Endothelial cell of umbilical vein (primary cell): ENCODE results near the gene MPG. TPM values are rescaled to one million over a fixed set of nuclear protein-coding genes. Genes with fewer than 3 reads are reported as not detected.

Experiments
- BruUV-seq: library from RNA; stranded (reverse); fragments of 400-500 nt; replicated peaks from 2 replicates; lab custom pipeline; 2021; lab: Mats Ljungman, UMichigan
- CTCF ChIA-PET: fragments of 300-600, 350-600 bp; sonication (Branson Sonifier 250); formaldehyde crosslinking; loops from one replicate; lab custom pipeline; 2021; ENCODE audit warnings: antibody characterized with exemption, inconsistent platforms; lab: Charles Lee
- POLR2A ChIA-PET: fragments of 300-600, 350-600 bp; sonication (Branson Sonifier 250); formaldehyde crosslinking; loops from one replicate; lab custom pipeline; 2021; ENCODE audit warnings: antibody characterized with exemption, inconsistent platforms; lab: Charles Lee
- DNase-seq: peaks from one replicate; pipeline ENCODE4 v3.0.0-alpha.2; 2011; ENCODE audit warnings: low read depth, low spot score
- FAIRE-seq: peaks from 2 replicates; lab custom pipeline; 2011; peaks lifted over from hg19 to GRCh38; lab: Jason Lieb, UNC
- H2AFZ ChIP-seq: 2 replicates; pipeline ENCODE4 v1.6.0; 2012; ENCODE audit warnings: low read depth, low read length, control low read depth, inconsistent platforms
- H3K27ac ChIP-seq: 2 replicates; pipeline ENCODE4 v1.5.1; 2011; ENCODE audit warnings: low read depth, mild to moderate bottlenecking, control low read depth, low read length, moderate library complexity; ENCODE audit not compliant: insufficient read depth
- H3K27me3 ChIP-seq, 2 experiments: 2 replicates each; pipeline versions ENCODE4 v1.6.0 to v1.6.1; 2011; ENCODE audit warnings: low read length in 2 of 2, mixed read lengths in 1 of 2; ENCODE audit not compliant: control insufficient read depth in 2 of 2, insufficient read depth in 2 of 2
- H3K36me3 ChIP-seq, 2 experiments: 2 replicates in 1 of 2; 3 replicates in 1 of 2; pipeline ENCODE4 v1.5.1; 2011; ENCODE audit warnings: low read length in 2 of 2, mild to moderate bottlenecking in 1 of 2, moderate library complexity in 1 of 2; ENCODE audit not compliant: control insufficient read depth in 2 of 2, insufficient read depth in 2 of 2; ENCODE audit errors: extremely low read depth in 1 of 2
- H3K4me1 ChIP-seq: 3 replicates; pipeline ENCODE4 v1.5.1; 2011; ENCODE audit warnings: mild to moderate bottlenecking, low read length; ENCODE audit not compliant: control insufficient read depth, insufficient read depth; ENCODE audit errors: extremely low read depth
- H3K4me2 ChIP-seq: 2 replicates; pipeline ENCODE4 v1.6.1; 2011; ENCODE audit warnings: low read length, control low read depth, mixed read lengths; ENCODE audit not compliant: insufficient read depth
- H3K4me3 ChIP-seq, 3 experiments: fragments of 200-600 bp in 1 of 3; sonication (generic), shearing (Covaris generic) in 1 of 3; replicated peaks in 1 of 3; 2 replicates each; pipeline ENCODE4 v1.5.1; 2011 to 2016; ENCODE audit warnings: control low read depth in 3 of 3, low read length in 3 of 3, mild to moderate bottlenecking in 2 of 3, inconsistent platforms in 1 of 3, low read depth in 1 of 3, moderate library complexity in 1 of 3; ENCODE audit not compliant: insufficient read depth in 1 of 3
- H3K79me2 ChIP-seq: 2 replicates; pipeline ENCODE4 v1.6.0; 2012; ENCODE audit warnings: low read length, inconsistent platforms; ENCODE audit not compliant: control insufficient read depth, insufficient read depth
- H3K9ac ChIP-seq: replicated peaks from 2 replicates; pipeline ENCODE3; 2011; ENCODE audit warnings: low read length, control low read depth; ENCODE audit not compliant: insufficient read depth; ENCODE audit errors: extremely low read depth
- H3K9me1 ChIP-seq: replicated peaks from 3 replicates; pipeline ENCODE4 v1.6.0; 2011; ENCODE audit warnings: mild to moderate bottlenecking, low read length; ENCODE audit not compliant: control insufficient read depth, insufficient read depth; ENCODE audit errors: extremely low read depth
- H3K9me3 ChIP-seq: replicated peaks from 2 replicates; pipeline ENCODE4 v1.5.1; 2012; ENCODE audit warnings: low read length, inconsistent platforms; ENCODE audit not compliant: control insufficient read depth, insufficient read depth
- H4K20me1 ChIP-seq: replicated peaks from 2 replicates; pipeline ENCODE3; 2011; ENCODE audit warnings: mild to moderate bottlenecking, low read length; ENCODE audit not compliant: control insufficient read depth, insufficient read depth; ENCODE audit errors: extremely low read depth
- CTCF ChIP-seq, 2 donors: IDR thresholded peaks; 1 replicate in 1 of 2; 2 replicates in 1 of 2; pipeline ENCODE4 v1.5.1; 2011; ENCODE audit warnings: low read length in 2 of 2, mild to moderate bottlenecking in 2 of 2, moderate library complexity in 2 of 2, control low read depth in 1 of 2, inconsistent platforms in 1 of 2, low read depth in 1 of 2; ENCODE audit not compliant: insufficient read depth in 1 of 2; ENCODE audit errors: extremely low read depth in 1 of 2
- EZH2 ChIP-seq: IDR thresholded peaks from 2 replicates; pipeline ENCODE4 v1.6.1; 2012; ENCODE audit warnings: borderline replicate concordance, low read depth, mild to moderate bottlenecking, moderate library complexity, low read length, inconsistent platforms; ENCODE audit not compliant: severe bottlenecking
- FOS ChIP-seq: IDR thresholded peaks from 2 replicates; pipeline ENCODE4 v1.6.1; 2011; ENCODE audit warnings: mild to moderate bottlenecking, low read length, moderate library complexity, borderline replicate concordance; ENCODE audit not compliant: insufficient read depth
- GATA2 ChIP-seq: IDR thresholded peaks from 2 replicates; pipeline ENCODE4 v1.7.0; 2011; ENCODE audit warnings: low read depth, mild to moderate bottlenecking, moderate library complexity, mixed read lengths, low read length; ENCODE audit not compliant: insufficient read length, insufficient read depth
- JUN ChIP-seq: IDR thresholded peaks from 2 replicates; pipeline ENCODE4 v1.6.1; 2011; ENCODE audit warnings: borderline replicate concordance, low read depth; ENCODE audit not compliant: insufficient read length, insufficient read depth
- MAX ChIP-seq: IDR thresholded peaks from 2 replicates; pipeline ENCODE4 v1.6.1; 2011; ENCODE audit not compliant: insufficient read depth, insufficient read length
- POLR2A ChIP-seq: IDR thresholded peaks from 2 replicates; pipeline ENCODE4 v1.6.1; 2012; ENCODE audit warnings: low read depth, mild to moderate bottlenecking, control low read depth, low read length
- POLR2AphosphoS5 ChIP-seq: IDR thresholded peaks from 2 replicates; pipeline ENCODE4 v1.6.1; 2012; ENCODE audit warnings: low read depth, mild to moderate bottlenecking, control low read depth, low read length, moderate library complexity; ENCODE audit not compliant: insufficient read depth
- dilution Hi-C: fragments of 300-500 bp; cut with MboI; formaldehyde crosslinking; loops from one replicate; pipeline ENCODE4 v1.15.0; 2019; ENCODE audit warnings: low sequenced_read_pairs; ENCODE audit not compliant: extremely low pct_ligation_motif_present
- intact Hi-C: fragments of 100-400 bp; cut with micrococcal nuclease; formaldehyde crosslinking; loops from one replicate; pipeline ENCODE4 v1.10.0; 2022
- polyA plus RNA-seq, 4 experiments: library from polyadenylated mRNA; depleted of rRNA in 3 of 4; stranded (reverse) in 3 of 4; unstranded in 1 of 4; fragments of >200 nt; gene quantifications; 2 replicates each; pipeline versions ENCODE4 v1.2.1 to v1.2.3, GENCODE V29; 2011 to 2012; ENCODE audit warnings: missing spikeins in 1 of 4
- total RNA-seq: library from RNA; stranded (reverse); gene quantifications from 2 replicates; pipeline ENCODE4 v1.2.3, GENCODE V29; 2021

The MPG gene
- total and polyA plus RNA-seq, 2 donors (not counting 3 experiments of a cell fraction or from before 2014, with no cell fraction given) = 70.5 to 140 TPM

- DNase-seq (no peak), FAIRE-seq (no peak)
- CTCF ChIA-PET = interaction anchor here (2.3 to 2.7 kb wide), 2 partner anchors 10 to 41 kb away, joined by 15 to 17 read pairs; no protein-coding TSS in a partner anchor
- dilution Hi-C loops (no loop called here), intact Hi-C loops (no loop called here)
- Histone ChIP-seq H3K9ac (no peak overlapping the region), H3K27ac (no peak overlapping the region), H3K4me1 (peaks cover 5% of the 10 kb centered on the region), H3K9me3 (no peaks in the 10 kb centered on the region), H3K9me1 (no peaks in the 10 kb centered on the region), H3K4me2 (no peak overlapping the region), H4K20me1 (no peaks in the 10 kb centered on the region), H3K27me3 (no peaks in the 10 kb centered on the region), H2AFZ (no peak overlapping the region), H3K4me3 (no peak overlapping the region), H3K79me2 (peaks cover 16% of the 10 kb centered on the region), H3K36me3 (peaks cover 0 to 42% of the 10 kb centered on the region in 2 experiments)
- no TSS peak for BruUV-seq
- no peak for TF ChIP-seq EZH2
- no peak for TF ChIP-seq JUN
- TF ChIP-seq POLR2A = no peak
- TF ChIP-seq CTCF (IDR thresholded peaks at IDR 0.05; ENCODE audit: extremely low read depth in 1 of 2, insufficient read depth in 1 of 2, low read depth in 1 of 2, low read length in 2 of 2) = no peak
- TF ChIP-seq MAX = no peak
- no peak for TF ChIP-seq FOS
- no peak for TF ChIP-seq POLR2AphosphoS5
- no peak for TF ChIP-seq GATA2
- POLR2A ChIA-PET = no interaction called here
Measured at GRCh38 chr16:55571-56136, 22.4 kb upstream of the MPG start.
